ENCODE data around the gene VPS26B.
A peak's percentile ranks its signal among the peaks of the same experiment; 100 is the strongest.
"Not testable (repeated sequence)": the region's sequence is repeated elsewhere in the genome, so short reads cannot be mapped to it uniquely, and the experiment has no call there.

Gene VPS26B

GRCh38 chr11:134258577-134258976 lies 34.1 kb downstream of the VPS26B start:
- DNase-seq, result no peak

GRCh38 chr11:134260503-134260902 lies 36.0 kb downstream of the VPS26B start:
- no peak for DNase-seq

- DNase-seq, result no peak
Measured at GRCh38 chr11:134260983-134261382, 36.5 kb downstream of the VPS26B start.

- DNase-seq, result no peak
Measured at GRCh38 chr11:134261626-134262488, 37.4 kb downstream of the VPS26B start.

GRCh38 chr11:134264966-134265764 lies 40.7 kb downstream of the VPS26B start:
- DNase-seq, result no peak

GRCh38 chr11:134266440-134266839 lies 42.0 kb downstream of the VPS26B start:
- DNase-seq, result no peak

- DNase-seq, result peak; percentile 68
Measured at GRCh38 chr11:134266841-134267251, 42.4 kb downstream of the VPS26B start.

GRCh38 chr11:134267461-134267860 lies 43.0 kb downstream of the VPS26B start:
- DNase-seq, result no peak

- no peak for DNase-seq
Measured at GRCh38 chr11:134267966-134268365, 43.5 kb downstream of the VPS26B start.

GRCh38 chr11:134270250-134270714 lies 45.8 kb downstream of the VPS26B start:
- DNase-seq, result no peak

GRCh38 chr11:134271978-134272377 lies 47.5 kb downstream of the VPS26B start:
- no peak for DNase-seq

GRCh38 chr11:134272381-134273316 lies 48.2 kb downstream of the VPS26B start:
- DNase-seq, result no peak

- no peak for DNase-seq
Measured at GRCh38 chr11:134273317-134273712, 48.8 kb downstream of the VPS26B start.

- no peak for DNase-seq
Measured at GRCh38 chr11:134275188-134275533, 50.7 kb downstream of the VPS26B start.

GRCh38 chr11:134275534-134276395 lies 51.3 kb downstream of the VPS26B start, which contains the start of gene GLB1L3:
GLB1L3 (plus strand) TSS chr11:134276379; CDS start chr11:134276741, 362 bp downstream.
- DNase-seq, result peak; percentile 22

GRCh38 chr11:134276396-134277182 lies 52.1 kb downstream of the VPS26B start:
- no peak for DNase-seq

- no peak for DNase-seq
Measured at GRCh38 chr11:134277183-134278001, 52.9 kb downstream of the VPS26B start.

GRCh38 chr11:134278356-134278755 lies 53.9 kb downstream of the VPS26B start:
- DNase-seq, result no peak

- DNase-seq, result not testable (repeated sequence)
Measured at GRCh38 chr11:134281635-134282034, 57.2 kb downstream of the VPS26B start.

All from fibroblast of skin of back (primary cell).